ENCODE results near the gene GJD3.

Gene GJD3

DNA sequence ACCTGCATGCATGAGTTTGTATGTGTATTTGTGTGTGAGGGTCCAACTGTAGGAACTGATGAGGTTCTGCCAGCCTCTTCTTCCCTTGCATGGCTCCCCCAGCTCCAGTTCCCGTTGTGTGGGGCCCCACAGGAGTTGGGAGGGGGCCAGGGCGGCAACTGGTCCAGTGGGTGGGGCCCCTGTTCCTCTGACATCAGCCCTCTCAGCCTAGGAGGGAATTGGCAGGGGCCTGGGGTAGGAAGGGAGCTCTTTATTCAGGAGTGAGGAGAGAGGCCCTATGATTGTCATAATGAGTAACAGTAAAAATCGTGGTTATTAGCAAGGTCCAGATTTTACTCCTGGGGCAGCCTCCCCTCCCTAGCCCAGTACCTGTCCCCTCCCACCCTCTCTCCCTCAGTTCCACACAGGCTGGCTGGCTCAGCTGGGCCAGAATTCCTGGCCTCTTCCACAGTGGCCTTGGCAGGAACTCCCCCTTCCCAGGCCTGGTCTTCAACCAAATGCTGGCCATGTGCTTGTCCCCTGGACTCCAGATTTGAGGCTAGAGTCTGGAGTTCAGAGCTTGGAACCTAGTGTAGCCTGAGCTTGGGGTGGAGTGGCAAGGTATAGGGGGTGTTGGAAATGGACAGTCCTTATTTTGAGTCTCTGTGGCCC is 36.7 kb downstream of the GJD3 start:
- TF ChIP-seq GATA3 (IDR thresholded peaks at IDR 0.05; ENCODE audit: low read depth, low read length) (no peak), GATA2 (IDR thresholded peaks at IDR 0.05; ENCODE audit: low read depth, low read length) (no peak)

DNA sequence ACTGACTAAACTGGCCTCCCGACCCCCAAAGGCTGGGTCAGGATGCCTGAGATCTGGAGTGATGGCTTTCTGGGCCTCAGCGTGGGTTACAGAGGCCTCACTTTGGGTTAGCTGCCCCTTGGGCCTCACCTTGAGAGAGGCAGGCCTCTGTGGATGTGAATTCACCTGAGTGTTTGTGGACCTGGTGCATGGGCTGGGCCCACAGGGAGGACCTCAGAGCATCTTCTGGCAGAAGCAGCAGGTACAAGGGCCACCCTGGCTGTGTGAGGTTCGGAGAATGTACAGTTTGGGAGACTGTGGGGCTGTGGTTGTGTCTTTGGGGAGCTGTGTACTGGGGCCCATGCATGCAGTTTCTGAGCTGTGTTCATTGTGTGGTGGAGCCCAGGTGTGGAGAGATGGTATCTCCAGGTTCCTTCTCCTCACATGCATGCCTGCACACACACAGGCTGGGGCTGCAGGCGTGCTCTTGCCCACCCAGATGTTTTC is 37.2 kb downstream of the GJD3 start:
- no peak for TF ChIP-seq GATA2 (IDR thresholded peaks at IDR 0.05; ENCODE audit: low read depth, low read length)

DNA sequence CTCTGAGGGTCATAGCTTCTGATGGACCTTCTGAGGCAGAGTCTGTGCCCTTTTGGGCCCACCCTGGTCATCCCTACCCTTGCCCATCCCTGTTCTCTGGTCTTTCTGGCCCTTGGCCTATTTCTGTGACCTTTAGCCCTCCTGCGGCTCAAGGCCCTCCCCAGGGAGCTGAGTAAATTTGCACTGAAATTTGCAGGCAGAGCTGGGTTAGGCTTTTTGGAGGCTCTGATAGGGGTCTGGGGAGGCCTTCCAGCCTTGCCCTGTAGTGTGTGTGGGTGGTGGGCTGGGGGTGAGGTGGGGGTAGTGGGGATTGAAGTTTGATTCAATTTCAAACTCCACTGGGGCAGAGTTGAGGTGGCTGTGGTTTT is 37.7 kb downstream of the GJD3 start:
- TF ChIP-seq GATA2 (IDR thresholded peaks at IDR 0.05; ENCODE audit: low read depth, low read length) (no peak), GATA3 (IDR thresholded peaks at IDR 0.05; ENCODE audit: low read depth, low read length) (no peak)

DNA sequence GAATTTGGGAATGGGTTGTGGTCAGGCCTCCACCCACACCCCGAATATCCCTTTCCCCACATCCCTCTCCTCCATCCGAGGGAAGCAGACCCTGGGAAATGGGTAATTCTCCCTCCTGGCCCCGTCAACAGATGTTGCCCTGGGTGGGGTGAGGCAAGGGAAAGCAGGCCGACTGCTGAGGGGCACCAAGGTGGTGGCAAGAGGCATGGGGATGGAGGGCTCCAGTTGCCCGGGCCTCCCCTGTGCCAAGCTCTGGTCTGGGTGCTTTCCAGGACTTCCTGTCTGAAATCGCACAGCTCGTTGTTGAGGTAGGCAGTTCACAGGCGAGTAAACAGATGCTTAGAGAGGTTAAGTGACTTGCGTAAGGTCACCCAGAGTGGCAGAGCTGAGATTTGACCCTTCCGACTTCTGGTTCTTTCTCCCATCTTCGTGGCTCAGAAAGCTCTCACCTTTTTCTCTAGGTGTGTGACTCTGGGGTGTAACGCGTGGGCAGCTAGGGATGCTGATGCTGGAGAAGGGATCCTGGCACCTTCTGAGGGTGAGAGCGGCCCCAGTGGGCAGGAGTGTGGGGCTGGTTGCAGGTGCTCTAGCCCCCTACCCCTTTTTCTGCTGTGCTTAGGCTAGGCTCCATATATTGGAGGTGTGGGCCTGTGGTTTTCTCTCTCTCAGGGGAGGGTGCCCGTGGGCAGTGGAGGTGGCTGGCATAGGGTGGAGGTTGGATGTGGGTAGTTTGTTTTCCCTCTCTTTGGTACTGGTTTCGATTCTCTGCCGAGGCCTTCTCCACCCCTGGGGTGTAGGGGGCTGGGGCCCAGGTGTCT is 38.3 kb downstream of the GJD3 start:
- TF ChIP-seq GATA2 (IDR thresholded peaks at IDR 0.05; ENCODE audit: low read depth, low read length) (no peak), GATA3 (IDR thresholded peaks at IDR 0.05; ENCODE audit: low read depth, low read length) (no peak)

DNA sequence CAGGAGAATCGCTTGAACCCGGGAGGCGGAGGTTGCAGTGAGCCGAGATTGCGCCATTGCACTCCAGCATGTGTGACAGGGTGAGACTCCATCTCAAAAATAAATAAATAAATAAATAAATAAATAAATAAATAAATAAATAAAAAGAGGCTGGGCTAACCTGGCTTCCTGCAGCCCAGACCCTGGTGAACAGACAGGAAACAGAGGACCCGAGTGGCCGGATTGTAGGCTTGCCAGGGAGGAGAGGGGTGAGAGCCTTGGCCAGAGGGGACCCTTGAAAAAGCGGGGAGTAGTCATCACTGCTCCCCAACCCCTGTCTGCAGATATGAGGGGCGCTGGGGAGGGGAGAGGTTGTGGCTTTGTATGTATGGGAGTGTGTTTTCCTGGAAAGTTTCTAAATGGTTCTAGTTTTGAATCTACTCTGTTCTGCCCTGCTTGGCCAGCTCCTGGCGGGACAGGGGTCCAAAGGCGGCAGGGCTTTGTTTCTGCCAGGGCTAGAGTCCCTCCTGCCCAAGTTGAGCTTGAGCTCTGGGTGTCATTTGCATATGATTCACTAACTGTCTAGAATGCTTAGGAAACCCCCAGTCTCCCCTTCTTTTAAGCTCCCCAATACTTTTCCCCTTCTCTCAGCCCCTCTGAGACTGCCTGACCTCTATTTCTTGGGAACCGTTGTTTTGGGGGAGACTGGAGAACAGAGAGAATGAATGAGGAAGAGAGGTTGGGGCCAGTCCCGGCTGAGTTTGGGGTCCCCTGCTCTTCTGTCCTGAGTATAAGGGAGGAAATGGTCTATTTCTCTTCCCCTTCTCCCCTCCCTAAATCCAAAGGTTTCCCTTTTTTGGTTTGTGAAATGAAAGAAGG is 39.2 kb downstream of the GJD3 start:
- TF ChIP-seq GATA2 (IDR thresholded peaks at IDR 0.05; ENCODE audit: low read depth, low read length) (no peak), GATA3 (IDR thresholded peaks at IDR 0.05; ENCODE audit: low read depth, low read length) (no peak)

DNA sequence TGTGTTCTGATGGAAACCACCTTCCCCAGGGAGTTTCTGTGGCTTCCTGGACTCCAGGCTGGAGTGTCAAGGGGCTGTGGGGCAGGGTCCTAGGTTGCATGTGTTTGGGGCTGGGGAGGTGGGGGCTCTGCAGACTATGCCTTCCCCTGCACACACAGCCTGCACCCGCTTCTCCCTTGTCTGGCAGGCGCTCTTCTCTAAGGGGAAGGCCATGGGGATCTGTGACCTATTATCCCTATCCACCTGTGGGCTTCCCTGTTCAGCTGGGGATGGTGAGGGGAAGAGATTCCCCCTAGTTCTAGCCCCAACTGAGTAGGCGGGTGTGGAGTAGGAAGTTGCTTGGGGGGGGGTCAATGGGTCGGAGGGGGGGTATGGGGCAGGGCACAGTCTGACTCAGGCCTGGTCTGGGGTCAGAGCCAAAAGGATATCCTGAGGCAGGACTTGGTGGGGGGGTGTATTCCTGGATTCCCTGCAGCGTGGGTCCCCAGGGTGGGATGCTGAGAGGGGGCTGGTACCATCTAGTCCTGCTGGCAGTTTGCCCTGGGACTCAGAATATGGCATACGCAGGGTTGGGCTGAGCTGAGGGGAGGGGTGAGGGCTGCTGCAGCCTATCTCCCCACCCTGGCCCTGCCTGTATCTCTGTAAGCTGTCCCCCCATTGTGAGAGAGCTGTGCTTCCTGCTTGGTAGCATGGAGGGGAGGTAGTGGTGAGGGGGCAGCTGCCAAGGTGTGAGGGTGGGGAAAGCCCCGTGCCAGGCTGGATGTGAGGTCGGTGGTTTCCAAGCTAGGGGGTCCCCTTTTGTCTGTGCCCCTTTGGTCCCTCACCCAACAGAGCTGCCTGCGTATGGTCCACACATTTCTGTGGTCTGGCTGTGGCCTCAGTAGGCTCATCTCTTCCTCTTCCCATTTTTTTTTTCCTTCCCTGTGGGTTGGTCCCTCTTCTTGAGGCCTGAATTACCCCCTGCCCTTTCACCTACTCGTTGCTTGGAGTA is 40.9 kb downstream of the GJD3 start:
- no peak for TF ChIP-seq GATA3 (IDR thresholded peaks at IDR 0.05; ENCODE audit: low read depth, low read length)
- TF ChIP-seq GATA2 (IDR thresholded peaks at IDR 0.05; ENCODE audit: low read depth, low read length) = no peak

DNA sequence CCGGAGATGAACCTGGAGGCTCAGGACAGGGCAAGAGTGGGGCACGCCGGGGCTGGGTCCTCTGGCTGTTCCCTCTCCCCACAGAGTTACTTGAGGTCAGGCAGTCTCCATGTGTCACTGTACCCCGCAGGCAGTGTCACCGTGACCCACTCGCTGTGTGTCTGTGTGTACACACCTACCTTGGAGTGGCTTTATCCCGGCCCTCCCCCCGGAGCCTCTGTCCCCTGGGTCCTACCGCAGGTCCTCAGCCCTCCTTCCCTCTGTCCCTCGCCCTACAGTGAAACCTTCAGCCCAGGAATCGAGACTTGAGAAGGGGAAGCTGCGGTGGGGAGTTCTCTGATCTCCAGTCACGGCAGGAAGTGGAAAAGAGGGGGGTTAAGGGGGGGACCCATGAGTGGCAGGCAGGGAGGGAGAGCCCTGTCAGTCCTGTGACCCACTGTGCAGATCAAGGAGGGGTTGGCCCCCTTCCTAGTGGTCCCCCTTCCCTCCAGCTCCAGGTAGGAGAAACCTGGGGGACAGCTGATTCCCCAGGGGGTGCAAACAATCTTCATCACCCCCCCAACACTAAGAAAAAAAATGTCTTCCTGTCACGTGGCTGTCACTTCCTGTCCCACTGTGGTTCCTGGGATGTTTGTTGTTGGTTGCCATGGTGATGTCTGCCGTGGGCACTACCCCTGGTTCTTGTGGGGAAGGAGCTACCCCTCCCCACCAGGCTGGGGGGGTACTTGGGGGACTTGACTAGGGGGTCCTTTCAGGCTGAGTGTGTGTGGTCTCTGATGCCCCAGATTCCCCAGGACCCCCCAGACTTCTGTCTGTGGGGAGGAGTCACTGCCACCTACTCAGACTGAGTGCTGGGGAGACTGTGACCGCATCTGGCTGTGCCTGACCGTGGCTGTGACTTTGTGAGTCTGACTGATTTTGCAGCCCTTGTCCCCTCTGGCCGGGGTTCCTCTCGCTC is 41.9 kb downstream of the GJD3 start:
- TF ChIP-seq GATA3 (IDR thresholded peaks at IDR 0.05; ENCODE audit: low read depth, low read length) (no peak), GATA2 (IDR thresholded peaks at IDR 0.05; ENCODE audit: low read depth, low read length) (no peak)

DNA sequence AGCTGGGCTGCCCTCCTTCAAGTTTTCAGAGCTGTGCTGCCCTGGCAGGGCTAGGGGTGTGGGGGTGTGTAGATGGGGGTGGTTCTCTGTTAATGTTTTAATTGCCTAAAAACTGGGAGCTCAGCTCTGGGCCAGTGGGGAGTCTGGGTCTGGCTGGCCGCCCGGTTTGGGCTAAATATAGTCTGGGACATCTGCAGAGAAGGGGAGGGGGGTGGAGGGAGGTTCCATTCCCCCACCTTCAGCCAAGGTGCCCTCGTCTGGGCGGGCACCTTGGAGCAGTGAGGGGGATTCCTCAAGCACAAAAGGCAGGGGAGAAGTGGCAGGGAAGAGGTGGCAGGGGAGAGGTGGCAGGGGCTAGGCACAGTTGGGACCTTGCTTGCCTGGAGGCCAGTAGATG is 42.6 kb downstream of the GJD3 start:
- TF ChIP-seq GATA2 (IDR thresholded peaks at IDR 0.05; ENCODE audit: low read depth, low read length) (no peak), GATA3 (IDR thresholded peaks at IDR 0.05; ENCODE audit: low read depth, low read length) (no peak)

DNA sequence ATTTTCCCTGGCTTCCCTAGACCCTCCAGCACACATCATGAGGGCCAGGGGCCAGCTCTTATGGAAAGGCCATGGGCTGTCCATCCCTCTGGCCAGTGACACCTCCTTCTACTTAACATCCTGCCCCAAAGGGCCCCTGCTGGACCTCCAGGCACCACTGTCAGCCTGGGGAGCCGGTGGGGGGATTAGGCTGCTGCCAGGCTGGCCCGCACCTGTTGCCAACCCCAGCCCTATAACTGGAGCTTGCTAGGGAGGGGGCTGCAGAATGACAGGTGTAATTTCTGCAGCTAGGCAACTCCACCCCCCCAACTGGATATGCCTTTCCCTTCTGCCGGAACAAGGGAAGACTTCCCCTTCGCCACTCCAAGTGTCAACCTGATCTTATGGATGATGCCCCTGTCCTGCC is 43.0 kb downstream of the GJD3 start:
- TF ChIP-seq GATA3 (IDR thresholded peaks at IDR 0.05; ENCODE audit: low read depth, low read length) = no peak
- TF ChIP-seq GATA2 (IDR thresholded peaks at IDR 0.05; ENCODE audit: low read depth, low read length) = no peak

DNA sequence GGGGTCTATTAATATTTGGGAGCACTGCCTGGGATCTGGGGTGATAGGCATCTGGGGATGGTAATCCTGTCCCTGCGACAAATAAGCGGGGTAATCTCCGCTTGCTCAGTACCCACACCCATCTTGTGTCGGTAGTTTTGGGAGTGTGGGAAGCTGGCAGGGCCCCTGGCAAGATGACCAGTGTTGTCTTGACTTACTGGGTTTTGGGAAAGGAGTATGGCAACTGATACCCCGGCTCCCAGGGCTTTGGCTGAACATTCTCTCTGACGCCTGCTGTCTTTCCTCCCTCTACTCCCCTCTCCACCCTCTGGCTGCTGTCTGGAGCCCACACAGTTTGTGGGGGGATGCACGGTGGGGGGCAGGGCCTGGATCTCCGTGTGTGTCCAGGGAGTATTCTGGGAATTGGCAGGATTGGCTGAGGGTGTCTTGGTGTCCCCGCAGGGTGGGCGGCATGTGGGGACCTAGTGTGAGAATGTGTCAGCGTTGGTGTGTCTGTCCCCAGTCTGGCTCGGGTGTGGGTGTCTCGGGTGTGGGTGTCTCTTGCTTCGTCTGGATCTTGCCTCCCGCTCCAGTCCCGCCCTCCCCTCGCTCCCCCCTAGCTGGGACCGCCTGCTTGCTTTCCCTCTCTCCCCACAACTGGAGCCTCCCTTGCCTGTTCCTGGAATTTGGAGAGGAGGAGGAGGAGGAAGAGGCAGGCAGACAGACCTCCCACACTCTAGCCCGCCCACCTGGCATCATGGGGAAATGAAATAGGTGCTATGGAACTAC is 43.6 kb downstream of the GJD3 start:
- TF ChIP-seq GATA3 (IDR thresholded peaks at IDR 0.05; ENCODE audit: low read depth, low read length) (no peak), GATA2 (IDR thresholded peaks at IDR 0.05; ENCODE audit: low read depth, low read length) (no peak)

DNA sequence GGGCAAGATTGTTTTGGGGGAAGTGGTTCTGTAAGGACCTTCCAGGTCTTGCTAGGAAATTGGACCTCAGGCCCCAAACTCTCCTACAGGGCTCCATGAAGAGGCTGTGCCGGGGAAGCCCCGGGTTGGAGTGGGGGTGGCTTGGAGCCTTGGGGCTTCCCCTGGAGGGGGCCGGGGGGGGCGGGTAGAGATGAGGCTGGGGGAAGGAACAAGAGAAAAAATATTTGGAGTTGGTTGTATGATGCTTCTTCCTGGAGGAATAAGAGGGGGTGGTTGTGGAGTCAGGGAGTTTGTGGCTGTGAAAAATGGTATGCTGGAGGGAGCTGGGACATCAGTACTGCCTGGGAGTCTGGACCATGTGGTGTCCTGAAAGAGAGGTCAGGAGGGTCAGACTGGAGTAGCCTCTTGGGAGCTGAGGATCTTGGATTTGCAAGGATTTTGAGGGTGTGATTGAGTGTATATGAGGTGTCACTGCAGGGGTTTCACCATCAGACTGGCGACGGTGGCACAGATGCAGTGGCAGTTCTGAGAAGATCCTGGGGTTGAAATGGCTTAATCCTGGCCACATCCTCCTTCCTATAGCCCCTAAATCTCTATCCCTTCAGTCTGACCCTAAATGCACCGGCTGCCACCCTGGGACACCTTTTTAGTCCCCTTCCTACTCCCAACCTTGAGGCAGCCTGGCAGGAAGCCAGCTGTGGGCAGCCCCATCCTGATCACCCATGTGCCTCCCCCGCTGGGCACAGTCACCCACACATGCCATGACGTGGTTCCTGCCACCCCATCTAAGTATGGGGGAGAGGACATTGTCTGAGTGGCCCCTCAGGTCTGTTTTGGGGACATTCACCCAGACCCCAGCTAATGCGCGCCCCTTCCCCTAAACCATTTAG is 44.6 kb downstream of the GJD3 start:
- TF ChIP-seq GATA3 (IDR thresholded peaks at IDR 0.05; ENCODE audit: low read depth, low read length) = no peak
- no peak for TF ChIP-seq GATA2 (IDR thresholded peaks at IDR 0.05; ENCODE audit: low read depth, low read length)
